Panc1 (cell line): ENCODE data around the gene ZNF547. TPM values are rescaled to one million over a fixed set of nuclear protein-coding genes. Genes with fewer than 3 reads are reported as not detected.

Source experiments
- ATAC-seq: fragments of 200-7000 bp; cut with Tn5 transposase; 2 replicates; pipeline ENCODE4 v1.9.1; 2020; ENCODE audit warnings: mild to moderate bottlenecking, moderate library complexity
- BruUV-seq: library from RNA; stranded (reverse); fragments of 400-500 nt; replicated peaks from 2 replicates; lab custom pipeline; 2021; lab: Mats Ljungman, UMichigan
- CTCF ChIA-PET: fragments of 300-600 bp; sonication (Branson Sonifier 250); formaldehyde crosslinking; loops from one replicate; lab custom pipeline; 2022; ENCODE audit warnings: antibody characterized with exemption; lab: Charles Lee
- POLR2A ChIA-PET: fragments of 300-600 bp; sonication (Branson Sonifier 250); formaldehyde crosslinking; loops from one replicate; lab custom pipeline; 2022; ENCODE audit warnings: antibody characterized with exemption; lab: Charles Lee
- DNase-seq: peaks from one replicate; pipeline ENCODE4 v3.0.0-alpha.2; 2010; ENCODE audit warnings: low read depth, low spot score
- H3K27ac ChIP-seq: 2 replicates; pipeline ENCODE4 v1.5.1; 2011; ENCODE audit warnings: mild to moderate bottlenecking, low read length, inconsistent platforms
- H3K27me3 ChIP-seq: fragments of 200-500 bp; sonication (Bioruptor generic); 2 replicates; pipeline ENCODE4 v1.6.0; 2014; ENCODE audit warnings: low read length, inconsistent platforms; ENCODE audit not compliant: control insufficient read depth, insufficient read depth
- H3K36me3 ChIP-seq: fragments of 200-500 bp; sonication (Bioruptor generic); 2 replicates; pipeline ENCODE4 v1.5.1; 2014; ENCODE audit warnings: inconsistent platforms, mild to moderate bottlenecking, low read length, moderate library complexity; ENCODE audit not compliant: control insufficient read depth, insufficient read depth
- H3K4me1 ChIP-seq: 2 replicates; pipeline ENCODE4 v1.5.1; 2011; ENCODE audit warnings: inconsistent platforms, mild to moderate bottlenecking, low read length, moderate library complexity; ENCODE audit not compliant: control insufficient read depth, insufficient read depth
- H3K4me3 ChIP-seq, 2 experiments: 2 replicates each; pipeline ENCODE4 v1.5.1; 2011 to 2012; ENCODE audit warnings: low read depth in 2 of 2, low read length in 2 of 2, mild to moderate bottlenecking in 2 of 2, inconsistent platforms in 1 of 2, moderate library complexity in 1 of 2
- H3K9me3 ChIP-seq: fragments of 200-500 bp; sonication (Bioruptor generic); 2 replicates; pipeline ENCODE4 v1.5.1; 2014; ENCODE audit warnings: low read depth, mild to moderate bottlenecking, inconsistent platforms, low read length, moderate library complexity; ENCODE audit not compliant: control insufficient read depth, insufficient read depth
- CTCF ChIP-seq: fragments of 450-650 bp; IDR thresholded peaks from 2 replicates; pipeline ENCODE4 v1.5.1; 2017; ENCODE audit warnings: mild to moderate bottlenecking
- POLR2AphosphoS5 ChIP-seq: IDR thresholded peaks from 2 replicates; pipeline ENCODE4 v1.6.1; 2012; ENCODE audit warnings: mild to moderate bottlenecking, low read depth, low read length, moderate library complexity
- REST ChIP-seq, 2 experiments: IDR thresholded peaks; 2 replicates each; pipeline ENCODE4 v1.6.1; 2011 to 2012; ENCODE audit warnings: low read depth in 2 of 2, control low read depth in 1 of 2, low read length in 1 of 2, mild to moderate bottlenecking in 1 of 2, moderate library complexity in 1 of 2; ENCODE audit not compliant: insufficient read depth in 1 of 2
- SIN3A ChIP-seq: IDR thresholded peaks from 2 replicates; pipeline ENCODE4 v1.6.1; 2012; ENCODE audit warnings: low read depth, mild to moderate bottlenecking, low read length, moderate library complexity, borderline replicate concordance; ENCODE audit not compliant: insufficient read depth
- TCF7L2 ChIP-seq: IDR thresholded peaks from 2 replicates; pipeline ENCODE4 v1.6.1; 2011; ENCODE audit warnings: mild to moderate bottlenecking, low read depth, low read length, inconsistent platforms
- in situ Hi-C: cut with HindIII; loops from 2 replicates; pipeline ENCODE4 v1.10.0; 2016; ENCODE audit warnings: low sequenced_read_pairs, low pct_unique_long_range_greater_than_20kb
- intact Hi-C: fragments of 100-400 bp; cut with micrococcal nuclease; formaldehyde crosslinking; loops from one replicate; pipeline ENCODE4 v1.10.0; 2022; ENCODE audit not compliant: unreplicated experiment
- total RNA-seq: library from RNA; stranded (reverse); gene quantifications from one replicate; pipeline ENCODE4 v1.2.1, GENCODE V29; 2021; ENCODE audit not compliant: unreplicated experiment

Gene ZNF547
- total RNA-seq, 1 experiment from 2014 or later = 4.1 TPM

- TF ChIP-seq SIN3A = no peak
- TF ChIP-seq REST (IDR thresholded peaks at IDR 0.05; ENCODE audit: insufficient read depth in 1 of 2, low read depth in 2 of 2, low read length in 1 of 2) = no peak
- TF ChIP-seq POLR2AphosphoS5 = no peak
- no peak for TF ChIP-seq CTCF
- no peak for TF ChIP-seq TCF7L2
- in situ Hi-C loops (no loop called here), intact Hi-C loops (no loop called here)
- Histone ChIP-seq H3K36me3 (no peaks in the 10 kb centered on the region), H3K9me3 (no peaks in the 10 kb centered on the region), H3K4me1 (peaks cover 11% of the 10 kb centered on the region), H3K27ac (no peak overlapping the region), H3K27me3 (peaks cover 3% of the 10 kb centered on the region; the same call in 1 of the 2 replicates), H3K4me3 (peak overlapping the region; percentile 19 to 28; a peak in 3 of 4 replicates)
- CTCF ChIA-PET = no interaction called here
- no TSS peak for BruUV-seq
- ATAC-seq (no peak), DNase-seq (no peak)
- POLR2A ChIA-PET = interaction anchor here (0.7 kb wide), 1 partner anchor 206 kb away, joined by 18 read pairs; no protein-coding TSS in a partner anchor
These were observed 45.8 kb upstream of the ZNF547 start for GRCh38 chr19:57317503-57317902.

- peaks cover 11% of the 10 kb centered on the region for H3K4me1 ChIP-seq
- H3K4me3 ChIP-seq = peak overlapping the region; percentile 71 to 79
- H3K27me3 ChIP-seq = peaks cover 3% of the 10 kb centered on the region; the same call in 1 of the 2 replicates
- BruUV-seq = no TSS peak
- TF ChIP-seq REST (IDR thresholded peaks at IDR 0.05; ENCODE audit: insufficient read depth in 1 of 2, low read depth in 2 of 2, low read length in 1 of 2) (no peak), POLR2AphosphoS5 (no peak)
- H3K36me3 ChIP-seq = peaks cover 5% of the 10 kb centered on the region
- POLR2A ChIA-PET = interaction anchor here (0.6 kb wide), 1 partner anchor 1201 kb away, joined by 8 read pairs; no protein-coding TSS in a partner anchor
- DNase-seq (no peak), ATAC-seq (no peak)
- H3K27ac ChIP-seq = peak overlapping the region; percentile 88
- H3K9me3 ChIP-seq = no peaks in the 10 kb centered on the region
- CTCF ChIA-PET = no interaction called here
- intact Hi-C loops = no loop called here
- in situ Hi-C loops = no loop called here
These were observed 43.5 kb upstream of the ZNF547 start for GRCh38 chr19:57319869-57320179.
